Breast epithelium (tissue), 4 donors: Measurements from ENCODE around the gene MED9. TPM values are rescaled to one million over a fixed set of nuclear protein-coding genes. Genes with fewer than 3 reads are reported as not detected.

Source experiments
- DNase-seq, 2 donors: peaks; one replicate each; pipeline ENCODE4 v3.0.0-alpha.2; 2019; ENCODE audit warnings: low spot score in 2 of 2
- H3K27ac ChIP-seq, 2 donors: fragments of 200-600 bp; sonication (generic) in 1 of 2; one replicate each; pipeline ENCODE4 v1.5.1; 2016 to 2019; ENCODE audit warnings: mild to moderate bottlenecking in 1 of 2
- H3K27me3 ChIP-seq, 2 donors: fragments of 200-600 bp; sonication (generic) in 1 of 2; one replicate each; pipeline versions ENCODE4 v1.5.1 to v1.6.0; 2017 to 2019; ENCODE audit warnings: control low read depth in 1 of 2, mild to moderate bottlenecking in 1 of 2
- H3K36me3 ChIP-seq: fragments of 200-600 bp; one replicate; pipeline ENCODE4 v1.5.1; 2019
- H3K4me1 ChIP-seq, 2 donors: fragments of 200-600 bp; sonication (generic); one replicate each; pipeline ENCODE4 v1.5.1; 2016 to 2019; ENCODE audit warnings: control low read depth in 1 of 2
- H3K4me3 ChIP-seq, 3 donors: fragments of 200-600 bp; sonication (generic); 1 replicate in 2 of 3; 2 replicates in 1 of 3; pipeline ENCODE4 v1.5.1; 2016 to 2019; ENCODE audit warnings: mild to moderate bottlenecking in 3 of 3, moderate library complexity in 2 of 3
- H3K9me3 ChIP-seq, 2 donors: fragments of 200-600 bp; sonication (generic) in 1 of 2; one replicate each; pipeline ENCODE4 v1.5.1; 2016 to 2019; ENCODE audit warnings: control low read depth in 1 of 2
- CTCF ChIP-seq, 3 donors: fragments of 450-650 bp; IDR thresholded peaks; one replicate each; pipeline ENCODE4 v1.5.1; 2016 to 2017; ENCODE audit warnings: antibody characterized with exemption in 3 of 3, mild to moderate bottlenecking in 3 of 3, moderate library complexity in 3 of 3
- POLR2A ChIP-seq: fragments of 450-650 bp; IDR thresholded peaks from one replicate; pipeline ENCODE4 v1.6.1; 2016; ENCODE audit warnings: antibody characterized with exemption, mild to moderate bottlenecking, moderate library complexity
- POLR2AphosphoS5 ChIP-seq, 3 donors: sonication (generic); formaldehyde crosslinking; IDR thresholded peaks; one replicate each; pipeline ENCODE4 v1.6.1; 2017; ENCODE audit warnings: antibody characterized with exemption in 3 of 3
- intact Hi-C: fragments of 100-400 bp; cut with DNase I; formaldehyde crosslinking; loops from one replicate; pipeline ENCODE4 v1.15.1; 2023; ENCODE audit warnings: low total_unique reads
- total RNA-seq, 3 donors: library from RNA; depleted of rRNA; stranded (reverse); fragments of >200 nt; gene quantifications; one replicate each; pipeline ENCODE4 v1.1.0, GENCODE V29; 2016

The MED9 gene
- total RNA-seq, 3 donors from 2014 or later, result 13.4 to 22.5 (median 20.0) TPM

- TF ChIP-seq POLR2A (no peak), CTCF (IDR thresholded peaks at IDR 0.05) (no peak), POLR2AphosphoS5 (IDR thresholded peaks at IDR 0.05) (no peak)
- Histone ChIP-seq H3K9me3 (no peaks in the 10 kb centered on the region), H3K4me3 (no peak overlapping the region), H3K4me1 (no peaks in the 10 kb centered on the region), H3K27me3 (no peaks in the 10 kb centered on the region), H3K27ac (no peak overlapping the region), H3K36me3 (no peaks in the 10 kb centered on the region)
- DNase-seq, result no peak
- intact Hi-C loops, result loop anchor here (2.0 kb wide), 1 partner anchor 16 kb away; no protein-coding TSS in a partner anchor
These were observed 42.3 kb upstream of the MED9 start for GRCh38 chr17:17434477-17434876.

GRCh38 chr17:17435323-17435722 is 41.5 kb upstream of the MED9 start:
- no peak for TF ChIP-seq POLR2A
- TF ChIP-seq POLR2AphosphoS5 (IDR thresholded peaks at IDR 0.05), result no peak
- TF ChIP-seq CTCF (IDR thresholded peaks at IDR 0.05), result no peak
- no peak for DNase-seq

GRCh38 chr17:17437461-17437860 is 39.3 kb upstream of the MED9 start:
- DNase-seq, result no peak
- no peaks in the 10 kb centered on the region for H3K9me3 ChIP-seq
- no peak for TF ChIP-seq CTCF (IDR thresholded peaks at IDR 0.05)
- no peak for TF ChIP-seq POLR2A
- no peak for TF ChIP-seq POLR2AphosphoS5 (IDR thresholded peaks at IDR 0.05)
- no peaks in the 10 kb centered on the region for H3K4me1 ChIP-seq
- H3K4me3 ChIP-seq, result no peak overlapping the region
- H3K27me3 ChIP-seq, result no peaks in the 10 kb centered on the region
- H3K36me3 ChIP-seq, result no peaks in the 10 kb centered on the region
- no peak overlapping the region for H3K27ac ChIP-seq
- intact Hi-C loops, result no loop called here

More at GRCh38 chr17:17435323-17435722, 41.5 kb upstream of the MED9 start:
- Histone ChIP-seq H3K9me3 (no peaks in the 10 kb centered on the region), H3K4me3 (no peak overlapping the region), H3K4me1 (no peaks in the 10 kb centered on the region), H3K27me3 (no peaks in the 10 kb centered on the region), H3K27ac (no peak overlapping the region), H3K36me3 (no peaks in the 10 kb centered on the region)
- intact Hi-C loops, result loop anchor here (2.0 kb wide), 1 partner anchor 17 kb away; no protein-coding TSS in a partner anchor

GRCh38 chr17:17437893-17438292 is 38.9 kb upstream of the MED9 start:
- H3K4me3 ChIP-seq, result no peak overlapping the region
- no peak for TF ChIP-seq POLR2A
- TF ChIP-seq POLR2AphosphoS5 (IDR thresholded peaks at IDR 0.05), result no peak
- TF ChIP-seq CTCF (IDR thresholded peaks at IDR 0.05), result no peak
- no peaks in the 10 kb centered on the region for H3K9me3 ChIP-seq
- intact Hi-C loops, result no loop called here
- H3K36me3 ChIP-seq, result no peaks in the 10 kb centered on the region
- H3K27me3 ChIP-seq, result no peaks in the 10 kb centered on the region
- H3K27ac ChIP-seq, result no peak overlapping the region
- H3K4me1 ChIP-seq, result no peaks in the 10 kb centered on the region
- DNase-seq, result no peak

GRCh38 chr17:17440010-17440843 is 36.6 kb upstream of the MED9 start:
- DNase-seq, result peak in 1 of 2 donors; percentile 67
- peak overlapping the region; percentile 50 to 57 for H3K27ac ChIP-seq

More at GRCh38 chr17:17440010-17440843, 36.6 kb upstream of the MED9 start:
- intact Hi-C loops, result no loop called here
- H3K9me3 ChIP-seq, result no peaks in the 10 kb centered on the region
- no peaks in the 10 kb centered on the region for H3K4me1 ChIP-seq
- H3K36me3 ChIP-seq, result no peaks in the 10 kb centered on the region
- TF ChIP-seq POLR2A (no peak), CTCF (IDR thresholded peaks at IDR 0.05) (peak; percentile 25 to 43 (median 42)), POLR2AphosphoS5 (IDR thresholded peaks at IDR 0.05) (no peak)
- H3K4me3 ChIP-seq, result no peak overlapping the region
- no peaks in the 10 kb centered on the region for H3K27me3 ChIP-seq
